NCI-H187 (cell line): ENCODE measurements around the gene STN1.

Source experiments
- DNase-seq, 2 experiments: peaks; one replicate each; lab custom pipeline; 2025; lab: John Stamatoyannopoulos, UW

STN1 gene

DNA sequence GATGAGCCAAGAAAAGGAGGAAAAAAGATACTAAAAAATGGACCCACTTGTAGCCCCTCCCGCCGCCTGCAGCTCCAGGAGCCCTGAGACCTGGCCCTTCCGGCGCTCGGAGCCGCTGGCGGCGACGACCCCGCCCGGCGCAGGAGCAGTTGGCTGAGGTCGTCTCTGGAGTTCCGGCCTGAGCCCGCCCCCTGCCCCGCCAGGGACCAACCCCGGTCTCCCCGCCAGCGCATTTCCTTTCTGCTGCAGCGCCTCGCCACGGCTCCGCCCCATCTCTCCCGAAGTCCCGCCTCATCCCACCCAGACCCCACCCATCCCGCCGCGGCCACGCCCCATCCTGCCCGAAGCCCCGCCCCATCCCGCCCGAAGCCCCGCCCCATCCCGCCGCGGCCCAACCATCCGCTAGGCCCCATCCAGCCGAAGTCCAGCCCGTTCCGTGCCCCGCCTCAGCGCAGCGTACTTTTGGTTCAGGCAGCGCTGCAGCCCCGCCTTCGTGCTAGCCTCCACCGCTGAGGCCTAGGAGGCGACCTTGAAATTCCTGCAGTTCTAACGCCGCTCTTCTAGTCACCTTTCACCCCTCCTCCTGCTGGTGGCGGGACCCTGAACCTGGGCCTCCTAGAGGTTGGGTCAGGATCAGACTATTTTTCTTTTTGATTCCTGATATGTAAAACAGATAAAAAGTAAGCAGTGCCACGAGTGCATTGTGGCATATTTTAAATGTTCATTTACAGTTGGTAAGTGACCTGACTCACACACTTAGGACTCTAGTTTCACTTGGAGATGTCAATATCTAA is at the start of gene STN1:
STN1 (minus strand) TSS at position 132 of the 794 bp plus-strand sequence. CDS start 590 bp downstream, outside the sequence.
- peak; percentile 69 to 81 for DNase-seq

DNA sequence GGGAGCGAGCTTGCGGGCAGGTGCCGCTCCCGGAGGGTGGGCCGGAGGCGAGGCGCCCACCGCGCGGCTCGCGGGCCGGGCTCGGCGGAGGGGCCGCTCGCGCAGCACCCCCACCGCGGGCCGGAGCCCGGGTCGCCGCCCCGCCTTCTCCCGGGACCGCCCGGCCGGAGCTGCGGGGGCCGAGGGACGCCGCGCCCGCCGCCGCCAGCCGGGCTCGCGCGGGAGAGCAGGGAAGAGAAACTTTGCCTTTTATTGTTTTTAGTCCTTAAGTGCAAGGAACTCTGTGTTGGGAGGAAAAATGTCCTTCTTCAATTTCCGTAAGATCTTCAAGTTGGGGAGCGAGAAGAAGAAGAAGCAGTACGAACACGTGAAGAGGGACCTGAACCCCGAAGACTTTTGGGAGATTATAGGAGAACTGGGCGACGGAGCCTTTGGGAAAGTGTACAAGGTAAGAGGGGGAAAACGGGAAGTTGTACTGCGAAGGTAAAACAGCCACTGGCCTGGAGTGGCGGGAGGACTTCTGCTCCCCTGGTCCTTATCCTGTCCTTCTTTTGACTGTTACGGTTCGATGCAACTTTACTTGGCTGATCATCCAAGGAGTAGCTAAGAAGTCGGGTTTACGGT is 49.6 kb upstream of the STN1 start:
- DNase-seq: no peak

GRCh38 chr10:103966671-103967447 is 48.9 kb upstream of the STN1 start, which contains the start of gene SLK:
Gene SLK (plus strand): TSS chr10:103967140. CDS start chr10:103967746, 606 bp downstream.
- DNase-seq: peak; percentile 46 to 47

DNA sequence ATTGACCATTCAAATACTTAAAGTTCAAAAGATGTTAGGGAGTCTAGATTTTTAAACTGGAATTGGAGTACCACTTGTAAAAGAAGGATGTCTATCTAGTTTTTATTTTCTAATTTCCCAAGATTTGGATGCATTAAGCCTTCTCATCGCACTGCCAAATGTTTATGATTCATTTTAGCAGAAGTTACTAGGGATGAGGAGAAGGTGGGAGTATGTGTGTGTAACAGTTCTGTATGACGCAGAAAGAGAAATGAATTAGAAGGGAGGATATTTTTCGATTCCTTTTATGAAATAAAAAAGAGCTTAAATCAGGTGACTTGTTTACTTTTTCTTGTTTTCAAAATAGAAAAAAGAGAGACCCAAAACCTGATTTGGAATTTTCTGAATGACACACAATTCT is 42.1 kb upstream of the STN1 start:
- no peak for DNase-seq

DNA sequence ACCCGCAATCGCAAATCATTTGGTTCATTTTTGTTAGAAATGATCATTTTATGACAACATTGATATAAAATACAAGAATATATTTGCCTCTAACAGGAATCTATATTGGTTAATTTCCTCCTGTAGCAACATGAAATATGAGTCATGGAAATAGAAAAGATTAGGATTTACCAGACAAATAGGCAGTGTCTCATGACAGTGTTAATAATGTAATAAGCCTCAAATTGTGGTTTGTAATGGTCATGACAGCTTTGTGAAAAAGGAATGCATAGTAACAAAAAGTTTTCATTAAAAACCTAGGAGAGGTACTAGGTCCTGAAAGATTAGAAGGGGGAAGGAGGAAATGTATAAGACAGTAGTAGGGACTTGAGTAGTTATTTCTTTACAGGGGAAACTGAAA is 41.0 kb upstream of the STN1 start:
- no peak for DNase-seq

DNA sequence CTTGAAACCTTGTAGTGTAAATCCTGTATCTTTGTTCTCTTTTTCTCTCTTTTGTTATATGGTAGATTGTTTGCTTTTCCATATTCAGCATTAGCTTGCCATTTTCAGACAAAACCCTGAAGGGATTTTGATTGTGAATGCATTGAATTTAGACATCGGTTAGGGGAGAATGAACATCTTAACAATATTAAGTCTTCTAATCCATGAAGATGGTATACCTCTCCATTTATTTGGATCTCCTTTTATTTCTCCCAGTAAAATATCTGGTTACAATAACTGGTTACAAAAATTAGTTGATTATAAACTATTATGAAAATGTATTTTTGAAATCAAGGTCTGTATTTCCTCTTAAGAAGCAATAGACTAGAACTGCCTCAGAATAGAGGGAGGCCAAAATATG is 36.6 kb upstream of the STN1 start:
- no peak for DNase-seq

- no peak for DNase-seq
Measured at GRCh38 chr10:103951942-103952341, 34.0 kb upstream of the STN1 start.

- DNase-seq: no peak
Measured at GRCh38 chr10:103951183-103951582, 33.2 kb upstream of the STN1 start.

DNA sequence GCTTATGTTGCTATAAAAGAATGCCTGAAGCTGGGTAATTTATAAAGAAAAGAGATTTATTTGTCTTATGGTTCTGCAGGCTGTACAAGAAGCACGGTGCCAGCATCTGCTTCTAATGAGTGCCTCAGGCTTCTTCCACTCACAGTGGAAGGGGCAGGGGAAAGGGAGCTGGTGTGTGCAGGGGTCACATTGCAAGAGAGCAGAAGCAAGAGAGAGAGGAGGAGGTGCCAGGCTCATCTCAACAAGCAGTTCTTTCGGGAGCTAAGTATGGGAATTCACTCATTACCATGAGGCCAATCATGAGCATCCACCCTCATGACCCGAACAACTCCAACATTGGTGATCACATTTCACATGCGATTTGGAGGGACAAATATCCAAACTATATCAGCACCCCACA is 31.7 kb upstream of the STN1 start:
- no peak for DNase-seq

DNA sequence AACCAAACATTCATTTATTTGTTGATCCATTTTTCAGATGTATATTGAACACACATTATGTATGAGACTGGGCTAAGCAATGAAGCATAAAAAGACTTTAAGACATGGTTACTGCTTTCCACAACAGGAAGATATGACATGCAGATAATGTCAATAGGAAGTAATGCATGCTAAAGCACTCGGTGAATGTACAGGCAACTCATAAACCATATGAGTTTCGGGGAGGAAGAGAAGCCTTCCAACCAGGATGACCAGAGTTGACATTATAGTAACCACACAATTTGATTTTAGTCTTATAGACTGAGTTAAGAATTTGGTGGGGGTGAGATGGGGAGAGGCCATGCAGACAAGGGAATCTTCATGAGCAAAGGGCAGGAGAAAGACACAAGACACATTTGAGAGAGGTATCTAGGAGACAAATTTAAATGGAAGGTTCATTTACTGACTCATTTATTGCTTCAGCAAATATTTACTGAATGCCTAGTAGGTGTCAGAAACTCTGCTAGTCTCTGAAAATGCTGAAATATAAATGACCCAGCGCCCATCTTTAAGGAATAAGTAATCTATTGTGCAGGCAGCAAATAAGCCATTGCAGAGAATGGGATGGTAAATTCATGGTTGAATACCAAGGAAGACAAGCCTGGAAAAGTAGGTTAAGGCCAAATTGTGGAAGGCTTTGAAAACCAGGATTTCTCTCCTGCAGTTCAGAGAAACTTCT is 30.0 kb upstream of the STN1 start:
- DNase-seq: no peak

GRCh38 chr10:103942866-103943265 is 24.9 kb upstream of the STN1 start:
- DNase-seq: no peak

GRCh38 chr10:103941801-103942200 is 23.8 kb upstream of the STN1 start:
- no peak for DNase-seq

- no peak for DNase-seq
Measured at GRCh38 chr10:103939522-103939921, 21.5 kb upstream of the STN1 start.

- DNase-seq: no peak
Measured at GRCh38 chr10:103936022-103936421, 18.0 kb upstream of the STN1 start.

GRCh38 chr10:103934308-103934707 is 16.3 kb upstream of the STN1 start:
- DNase-seq: no peak

DNA sequence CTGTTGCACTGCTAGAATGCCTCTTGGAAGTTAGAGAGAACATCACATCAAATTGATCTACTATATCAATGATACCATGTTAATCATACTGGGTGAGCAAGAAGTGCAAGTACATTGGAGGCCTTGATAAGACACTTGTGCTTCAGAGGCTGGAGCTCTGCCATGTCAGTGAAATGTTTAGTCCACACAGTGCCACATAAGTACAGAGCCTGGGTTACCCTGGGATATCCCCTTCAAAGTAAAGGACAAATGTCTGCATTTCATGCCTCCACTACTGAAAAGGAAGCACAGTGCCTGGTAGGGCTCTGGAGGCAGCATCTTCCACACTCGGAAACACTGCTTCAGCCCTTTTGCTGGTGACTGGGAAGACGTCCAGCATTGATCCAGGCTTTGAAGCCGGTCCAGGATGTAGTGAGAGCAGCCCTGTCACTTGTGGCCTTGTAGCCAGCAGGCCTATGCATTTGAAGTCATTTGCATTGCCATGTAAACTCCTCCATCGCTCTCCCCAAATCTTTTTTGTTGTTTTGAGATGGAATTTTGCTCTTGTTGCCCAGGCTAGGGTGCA is 15.7 kb upstream of the STN1 start:
- no peak for DNase-seq

DNA sequence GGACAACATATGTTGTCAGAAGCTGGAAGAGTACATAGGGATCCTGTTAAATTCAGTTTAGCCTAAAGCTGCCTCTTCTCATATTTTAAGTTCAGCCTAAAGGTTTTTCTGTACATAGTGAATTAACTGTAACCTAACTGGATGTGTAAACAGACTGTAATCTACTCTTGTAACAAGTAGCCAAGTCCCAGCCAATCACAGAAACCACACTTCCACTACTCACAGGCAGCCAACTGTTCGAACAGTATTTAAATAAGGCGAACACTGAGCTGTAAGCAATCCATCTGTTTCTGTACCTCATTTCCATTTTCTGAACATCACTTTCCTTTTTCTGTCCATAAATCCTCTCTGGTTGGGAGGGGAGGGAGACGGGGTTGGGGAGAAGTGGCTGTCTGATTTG is 15.0 kb upstream of the STN1 start:
- DNase-seq: no peak

DNA sequence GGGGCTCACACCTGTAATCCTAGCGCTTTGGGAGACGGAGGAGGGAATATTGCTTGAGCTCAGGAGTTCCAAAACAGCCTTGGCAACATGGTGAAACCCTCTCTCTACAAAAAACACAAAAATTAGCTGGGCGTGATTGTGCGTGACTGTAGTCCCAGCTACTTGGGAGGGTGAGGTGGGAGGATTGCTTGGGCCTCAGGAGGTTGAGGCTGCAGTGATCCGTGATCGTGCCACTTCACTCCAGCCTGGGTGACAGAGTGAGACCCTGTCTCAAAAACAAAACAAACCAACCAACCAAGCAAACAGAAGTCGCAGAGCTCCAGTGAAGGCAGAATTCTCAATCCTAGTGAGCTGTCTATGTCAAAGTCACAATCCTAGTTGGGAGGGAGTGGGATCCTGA is 14.3 kb upstream of the STN1 start:
- DNase-seq: no peak

DNA sequence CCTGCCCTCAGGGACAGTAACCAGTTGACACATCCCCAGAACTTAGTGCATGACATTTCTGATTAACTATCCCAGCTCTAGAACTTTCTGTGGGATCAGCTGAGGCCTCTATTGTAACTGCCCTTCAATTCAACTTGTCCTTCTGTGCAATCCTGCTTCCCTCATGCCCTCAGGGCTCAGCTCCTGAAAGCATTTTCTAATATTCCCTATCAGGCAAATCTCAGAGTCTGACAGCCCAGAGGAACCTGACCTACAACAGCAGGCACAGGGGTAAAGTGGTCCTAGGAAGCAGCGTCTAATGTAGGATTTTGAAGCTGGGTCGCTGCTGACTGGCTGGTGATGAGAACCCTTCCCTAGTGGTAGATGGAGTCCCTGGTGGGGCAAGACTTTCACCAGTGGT is 13.6 kb upstream of the STN1 start:
- no peak for DNase-seq

GRCh38 chr10:103930881-103931280 is 12.9 kb upstream of the STN1 start:
- no peak for DNase-seq

DNA sequence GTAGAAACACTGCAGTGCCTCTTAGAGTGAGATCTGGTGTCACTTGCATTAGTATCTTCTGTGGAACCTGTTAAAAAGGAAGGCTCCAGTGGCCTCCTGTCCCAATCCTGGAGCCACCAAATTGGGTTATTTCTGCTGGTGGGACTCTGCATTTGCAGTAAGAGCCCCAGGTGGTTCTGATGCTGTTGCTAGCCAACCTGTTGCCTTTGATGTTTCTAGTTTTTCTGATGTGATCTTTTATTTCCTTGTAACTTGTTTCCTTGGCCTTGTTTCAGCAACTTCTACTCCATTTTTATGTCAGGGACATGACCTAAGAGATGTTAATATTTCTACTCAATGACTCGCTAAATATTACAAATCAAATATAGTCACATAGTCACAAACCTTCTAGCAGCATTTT is 12.5 kb upstream of the STN1 start:
- no peak for DNase-seq

DNA sequence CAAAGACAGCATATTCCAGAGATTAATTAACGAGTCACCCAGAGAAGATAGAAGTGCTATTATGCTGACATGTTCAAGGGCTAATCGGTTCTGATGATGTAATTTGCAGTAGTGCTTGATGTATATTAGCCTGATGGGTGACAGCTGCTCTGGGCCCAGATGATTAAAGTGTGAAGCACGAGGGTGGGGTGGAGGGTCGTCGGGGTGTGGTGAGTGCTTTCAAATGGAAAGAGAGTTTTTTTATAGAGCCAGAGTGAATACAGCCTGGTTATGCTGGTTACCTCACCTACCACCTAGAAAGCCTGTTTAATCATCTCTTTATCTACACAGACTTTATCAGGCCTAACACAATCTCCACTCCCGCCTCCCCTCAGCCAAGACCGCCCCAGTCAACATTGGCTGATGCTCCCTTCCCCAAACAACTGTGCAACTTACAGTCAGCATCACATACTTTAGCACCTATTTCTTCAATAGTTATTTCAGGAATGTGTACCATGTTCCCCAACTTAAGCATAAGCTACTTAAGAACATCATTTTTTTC is 11.5 kb upstream of the STN1 start:
- DNase-seq: no peak
